ENCODE measurements around the gene CXCL17.
"Not testable (repeated sequence)": the region's sequence is repeated elsewhere in the genome, so short reads cannot be mapped to it uniquely, and the experiment has no call there.

CXCL17 gene

DNA sequence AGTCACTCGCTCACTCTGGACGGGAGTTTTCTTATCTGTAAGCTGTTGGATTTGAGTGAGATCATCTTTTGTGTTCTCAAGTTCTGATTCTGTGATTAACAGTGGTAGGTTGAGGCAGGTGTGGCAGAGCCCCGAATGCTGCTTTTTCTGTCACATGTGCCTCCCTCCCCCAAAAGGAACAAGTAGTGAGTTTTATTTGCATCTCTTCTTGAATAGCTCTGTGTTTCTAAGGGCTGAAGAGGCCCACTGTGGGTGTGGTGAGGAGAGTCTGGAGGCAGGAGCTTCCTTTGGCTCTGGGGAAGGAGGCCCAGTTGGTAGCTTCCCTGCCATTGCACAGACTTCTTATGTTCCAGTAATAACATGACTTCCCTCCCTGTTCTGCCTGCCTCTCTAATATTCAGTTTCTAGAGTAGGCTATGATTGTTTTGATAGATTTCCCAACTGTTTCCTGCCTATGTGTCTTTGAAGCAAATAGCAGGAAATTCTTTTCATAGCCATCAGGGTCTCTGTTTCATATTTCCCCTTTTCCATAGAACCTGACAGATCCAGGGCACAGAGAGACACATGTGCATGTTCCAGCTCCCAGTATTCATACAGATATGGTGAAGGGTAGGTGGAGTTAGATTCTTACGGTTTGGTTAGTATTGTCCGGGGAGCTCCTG lies 23.9 kb upstream of the CXCL17 start:
- DNase-seq (ENCODE audit: low read depth in 2 of 3, low spot score in 2 of 3): no peak

DNA sequence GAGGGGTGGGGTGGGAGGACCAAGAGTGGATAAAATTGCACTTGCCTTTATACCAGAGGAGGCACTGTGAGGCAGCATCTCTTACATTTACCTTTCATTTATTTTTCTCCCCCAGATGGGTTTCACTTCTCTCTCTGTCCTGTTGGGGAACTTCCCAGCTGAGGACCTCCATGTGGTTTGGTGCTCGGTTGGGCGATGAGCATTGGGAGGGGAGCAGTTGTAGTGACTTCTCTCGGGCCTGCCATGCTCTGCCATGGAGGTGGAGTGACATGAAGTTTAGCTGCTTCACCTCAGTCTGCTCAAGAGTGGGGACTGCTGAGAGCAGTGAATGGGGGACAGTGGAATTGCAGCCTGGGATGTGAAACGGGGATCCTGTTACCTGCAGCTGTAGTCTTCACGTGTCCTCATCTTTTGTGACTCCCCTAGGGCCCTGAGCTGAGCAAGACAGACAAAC lies 23.1 kb upstream of the CXCL17 start:
- no peak for DNase-seq (ENCODE audit: low read depth in 2 of 3, low spot score in 2 of 3)

DNA sequence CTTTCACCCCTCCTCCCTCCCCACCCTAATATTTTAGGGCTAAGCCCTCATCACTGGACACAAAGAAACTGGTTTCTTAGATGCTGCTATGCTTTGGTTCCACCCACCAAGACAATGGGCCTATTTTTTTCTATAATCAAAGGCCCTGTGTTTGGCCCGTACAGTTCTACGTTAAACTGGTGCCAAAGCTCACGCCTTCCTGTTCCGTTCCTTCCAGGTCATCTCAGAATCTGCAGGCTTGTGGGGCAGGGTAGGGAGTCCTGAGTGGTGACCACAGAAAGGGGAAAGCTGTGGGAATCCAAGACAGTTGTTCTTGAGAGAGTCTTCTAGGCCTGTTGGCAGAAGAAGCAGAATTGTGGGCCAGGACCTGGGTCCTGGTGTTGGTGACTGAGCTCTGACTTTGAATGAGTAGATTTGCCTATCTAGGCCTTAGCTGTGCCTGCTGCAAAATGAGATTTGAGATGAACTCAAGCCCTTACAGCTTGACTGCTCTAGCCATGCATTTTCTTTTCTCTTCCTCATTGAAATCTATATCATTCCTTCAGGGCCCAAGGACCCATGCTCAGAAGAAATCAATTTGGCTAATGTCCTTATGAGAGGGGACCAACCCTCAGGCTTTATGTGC lies 19.1 kb upstream of the CXCL17 start:
- DNase-seq (ENCODE audit: low read depth in 2 of 3, low spot score in 2 of 3): no peak

DNA sequence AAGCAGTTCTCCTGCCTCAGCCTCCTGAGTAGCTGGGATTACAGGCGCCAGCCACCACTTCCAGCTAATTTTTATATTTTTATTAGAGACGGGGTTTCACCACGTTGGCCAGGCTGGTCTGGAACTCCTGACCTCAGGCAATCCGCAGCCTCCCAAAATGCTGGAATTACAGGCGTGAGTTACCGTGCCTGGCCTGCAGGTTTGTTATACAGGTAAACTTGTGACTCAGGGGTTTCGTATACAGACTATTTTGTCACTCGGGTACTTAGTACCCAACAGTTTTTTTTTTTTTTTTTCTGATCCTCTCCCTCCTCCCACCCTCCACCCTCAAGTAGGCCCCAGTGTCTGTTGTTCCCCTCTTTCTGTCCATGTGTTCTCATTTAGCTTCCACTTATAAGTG lies 18.5 kb upstream of the CXCL17 start:
- not testable (repeated sequence) for DNase-seq (ENCODE audit: low read depth in 2 of 3, low spot score in 2 of 3)

DNA sequence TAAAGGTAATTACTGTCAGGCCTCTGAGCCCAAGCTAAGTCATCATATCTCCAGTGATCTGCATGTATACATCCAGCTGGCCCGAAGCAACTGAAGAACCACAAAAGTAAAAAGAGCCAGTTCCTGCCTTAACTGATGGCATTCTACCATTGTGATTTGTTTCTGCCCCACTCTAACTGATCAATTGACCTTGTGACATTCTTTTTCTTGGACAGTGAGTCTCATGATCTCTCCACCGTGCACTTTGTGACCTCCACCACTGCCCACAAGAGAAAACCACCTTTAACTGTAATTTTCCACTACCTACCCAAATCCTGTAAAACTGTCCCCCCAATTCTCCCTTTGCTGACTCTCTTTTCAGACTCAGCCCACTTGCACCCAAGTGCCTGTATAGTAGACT lies 17.2 kb upstream of the CXCL17 start:
- DNase-seq (ENCODE audit: low read depth in 2 of 3, low spot score in 2 of 3): no peak

DNA sequence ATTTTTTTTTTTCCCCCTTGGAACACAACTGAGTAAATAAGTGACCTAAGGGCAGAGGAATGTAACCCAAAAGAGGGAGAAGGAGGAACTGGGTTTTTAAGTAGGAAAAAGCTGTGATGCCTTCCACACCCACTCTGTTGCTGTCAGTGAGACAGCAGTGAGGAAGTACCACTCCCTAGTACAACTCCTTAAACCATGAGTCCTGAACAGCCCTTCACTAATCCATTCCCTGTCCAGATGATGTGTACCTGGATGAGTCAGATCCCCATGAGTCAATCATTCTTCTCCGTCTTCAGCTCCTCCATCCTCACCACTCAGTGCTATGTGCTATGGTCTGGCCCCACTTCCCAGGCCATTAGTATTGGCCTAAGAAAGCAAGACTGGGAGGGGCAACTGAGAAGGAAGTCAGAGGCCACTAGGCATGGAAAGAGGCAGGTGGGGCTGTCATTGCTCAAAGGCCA lies 12.9 kb upstream of the CXCL17 start:
- no peak for DNase-seq (ENCODE audit: low read depth in 2 of 3, low spot score in 2 of 3)

DNA sequence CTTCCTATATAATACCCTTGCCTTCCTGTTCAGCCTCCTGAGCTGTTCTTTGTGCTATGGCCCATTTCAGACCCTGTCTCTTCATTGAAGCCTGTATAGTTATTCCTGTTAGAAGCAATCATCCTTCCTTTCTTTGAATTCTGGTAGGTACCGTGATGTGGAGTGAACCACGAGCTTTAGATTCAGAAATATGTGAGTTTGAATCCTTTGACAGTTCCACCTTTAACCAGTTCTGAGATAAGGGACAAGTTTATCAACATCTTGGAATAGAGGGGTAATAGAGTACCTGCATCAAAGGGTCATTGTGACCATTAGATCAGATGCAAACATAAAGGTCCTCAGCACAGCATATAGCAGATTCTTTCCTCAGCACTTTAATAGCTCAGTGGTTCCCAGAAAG lies 12.3 kb upstream of the CXCL17 start:
- DNase-seq (ENCODE audit: low read depth in 2 of 3, low spot score in 2 of 3): no peak

DNA sequence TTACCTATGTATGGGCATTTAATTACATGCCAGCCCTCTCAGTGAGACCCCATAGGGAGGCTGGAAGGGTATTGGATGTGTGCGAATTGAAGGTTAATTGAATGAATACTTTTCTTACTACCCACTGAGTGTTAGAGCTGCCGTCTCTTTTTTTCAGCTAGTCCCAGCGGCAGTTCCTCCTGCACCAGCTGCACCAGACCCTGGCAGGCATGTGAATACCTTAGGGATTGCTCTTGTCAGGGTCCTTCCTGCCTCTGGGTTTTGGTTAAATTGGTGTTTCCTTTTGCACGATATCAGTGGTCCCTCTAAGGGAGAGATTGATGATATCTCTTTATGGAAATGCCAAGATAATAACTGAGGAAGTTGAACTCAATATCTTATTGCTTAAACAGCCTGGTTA lies 9.8 kb upstream of the CXCL17 start:
- no peak for DNase-seq (ENCODE audit: low read depth in 2 of 3, low spot score in 2 of 3)

DNA sequence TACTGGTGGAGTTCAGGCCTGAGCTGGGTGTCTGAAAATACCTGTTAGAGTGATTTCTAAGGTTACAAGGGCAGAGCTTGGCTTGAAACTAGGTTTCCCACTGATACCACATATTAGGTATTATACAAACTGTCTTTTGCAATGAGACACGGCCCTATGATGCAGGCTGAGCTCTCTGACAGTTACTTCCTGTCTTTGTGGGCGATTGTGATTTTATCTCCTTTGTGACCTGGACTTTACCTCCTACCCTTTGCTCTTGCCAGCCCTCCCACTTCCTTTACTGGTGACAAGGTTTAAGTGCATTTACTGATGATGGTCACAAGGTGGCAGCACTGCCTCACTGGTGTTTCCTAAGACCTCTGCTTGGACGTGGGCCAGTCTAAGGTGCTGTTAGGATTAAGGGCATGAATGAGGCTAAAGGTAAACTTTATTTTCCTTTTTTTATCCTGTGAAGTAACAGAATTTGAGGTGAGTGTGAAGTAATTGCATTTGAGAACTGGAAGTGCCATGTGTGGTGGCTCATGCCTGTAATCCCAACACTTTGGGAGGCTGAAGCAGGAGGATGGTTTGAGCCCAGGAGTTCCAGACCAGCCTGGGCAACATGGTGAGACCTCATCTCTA lies 7.7 kb upstream of the CXCL17 start:
- peak; percentile 27 to 47 (median 32) for DNase-seq (ENCODE audit: low read depth in 2 of 3, low spot score in 2 of 3)

DNA sequence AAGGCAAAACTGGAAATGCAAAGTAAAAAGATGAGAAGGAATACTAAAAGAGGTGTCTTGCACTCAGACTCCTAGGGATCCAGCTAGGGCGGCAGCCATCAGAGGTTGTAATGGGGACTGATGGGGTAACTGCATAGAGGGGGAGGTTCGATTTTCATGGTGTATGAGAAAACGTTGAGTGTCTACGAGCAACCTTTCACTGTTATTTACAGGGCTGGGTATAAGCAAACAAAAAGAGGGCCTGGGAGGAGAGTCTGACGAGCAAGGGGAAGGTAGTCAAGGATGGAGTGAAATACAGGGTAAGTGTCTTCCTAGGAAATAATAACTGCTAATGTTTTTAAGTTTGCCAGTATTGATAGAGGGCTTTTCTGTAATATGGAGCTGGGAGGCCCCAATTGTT lies 5.6 kb upstream of the CXCL17 start:
- DNase-seq (ENCODE audit: low read depth in 2 of 3, low spot score in 2 of 3): not testable (repeated sequence)

DNA sequence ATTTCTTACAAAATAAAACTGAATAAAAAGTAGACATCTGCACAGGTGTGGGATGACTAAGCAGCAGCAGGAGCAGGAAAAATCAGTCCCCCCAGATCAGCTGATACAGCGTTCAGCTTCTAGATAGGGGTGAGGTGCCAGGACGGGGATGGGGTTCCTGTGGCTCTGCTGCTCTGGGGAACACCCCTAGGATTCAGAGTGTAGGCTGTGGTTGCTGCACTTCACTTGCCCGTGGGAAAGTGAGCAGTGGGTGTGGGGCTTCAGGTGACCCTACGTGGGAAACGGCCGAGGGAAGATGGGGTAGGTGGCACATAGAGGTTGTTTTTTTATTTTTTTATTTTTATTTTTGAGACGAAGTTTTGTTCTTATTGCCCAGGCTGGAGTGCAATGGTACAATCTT lies 3.2 kb upstream of the CXCL17 start:
- no peak for DNase-seq (ENCODE audit: low read depth in 2 of 3, low spot score in 2 of 3)

DNA sequence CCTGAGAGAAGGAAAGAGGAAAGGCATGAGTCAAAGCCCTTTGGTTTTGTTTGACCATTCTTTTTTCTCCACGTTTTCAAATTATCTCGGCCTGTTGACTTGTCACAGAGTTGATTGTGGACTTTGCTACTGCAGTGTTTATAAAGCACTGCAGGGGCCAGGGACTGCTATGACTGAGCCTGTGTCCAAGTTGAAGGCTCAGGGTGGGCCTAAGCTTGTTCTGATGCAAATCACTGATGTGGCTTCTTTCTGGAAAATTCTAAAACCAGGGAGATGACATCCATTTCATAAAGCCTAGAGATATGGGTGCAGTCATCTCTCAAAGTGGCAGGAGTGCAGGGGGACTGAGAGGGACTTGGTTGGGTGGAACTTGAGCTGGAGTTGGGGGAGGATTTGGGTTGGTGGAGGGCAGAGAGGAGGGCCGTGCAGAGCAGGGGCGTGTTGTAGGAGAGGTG lies 1.2 kb upstream of the CXCL17 start:
- no peak for DNase-seq (ENCODE audit: low read depth in 2 of 3, low spot score in 2 of 3)

DNA sequence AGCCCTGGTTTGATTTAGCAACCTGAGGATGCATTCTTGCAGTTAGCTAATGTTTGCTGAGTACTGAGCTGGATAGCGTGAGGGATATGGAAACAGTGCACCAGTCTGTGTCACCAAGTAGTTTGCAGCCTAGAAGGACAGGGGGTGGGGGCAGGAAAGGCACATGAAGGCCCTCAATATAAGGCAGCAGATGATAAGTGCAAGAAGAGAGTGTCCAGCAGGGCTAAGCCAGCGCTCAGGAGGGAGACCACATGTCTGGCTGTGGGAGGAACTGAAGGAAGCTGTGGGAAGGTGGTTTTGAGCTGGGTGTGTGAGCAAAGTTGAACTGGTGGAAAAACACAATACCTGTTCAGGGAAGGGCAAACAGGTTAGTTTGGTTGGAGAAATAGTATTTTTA lies 1.7 kb downstream of the CXCL17 start:
- no peak for DNase-seq (ENCODE audit: low read depth in 2 of 3, low spot score in 2 of 3)

DNA sequence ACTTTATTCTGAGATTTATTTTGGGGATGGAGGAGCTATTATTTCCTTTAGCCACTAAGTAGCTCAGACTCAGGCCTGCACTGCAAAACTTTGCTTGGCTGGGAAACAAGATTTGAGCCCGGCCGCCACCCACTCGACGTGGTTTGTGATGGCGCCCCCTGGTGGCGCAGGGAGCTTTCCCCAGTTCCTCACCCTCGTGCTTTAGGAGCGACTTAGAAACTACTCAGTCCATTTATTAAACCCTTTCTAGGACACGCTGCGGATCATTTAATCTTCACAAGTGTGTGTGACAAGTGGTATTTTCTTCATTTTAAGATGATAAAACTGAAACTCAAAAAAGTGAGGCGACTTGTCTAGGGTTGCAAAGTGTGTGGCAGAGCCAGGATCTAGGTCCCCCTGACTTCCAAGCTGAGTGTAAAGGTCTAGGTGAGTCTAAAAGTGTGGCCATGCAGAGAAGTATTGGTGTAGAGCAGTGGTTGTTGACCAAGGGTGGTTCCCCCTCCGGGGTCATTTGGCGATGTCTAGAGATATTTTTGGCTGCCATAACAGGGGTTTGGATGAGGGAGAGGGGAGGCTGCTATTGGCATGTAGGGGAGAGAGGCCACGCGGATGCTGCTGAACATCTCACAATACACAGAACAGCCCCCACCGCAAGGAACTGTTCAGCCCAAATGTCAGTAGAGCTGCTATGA lies 2.2 kb downstream of the CXCL17 start:
- peak; percentile 51 to 78 (median 77) for DNase-seq (ENCODE audit: low read depth in 2 of 3, low spot score in 2 of 3)

DNA sequence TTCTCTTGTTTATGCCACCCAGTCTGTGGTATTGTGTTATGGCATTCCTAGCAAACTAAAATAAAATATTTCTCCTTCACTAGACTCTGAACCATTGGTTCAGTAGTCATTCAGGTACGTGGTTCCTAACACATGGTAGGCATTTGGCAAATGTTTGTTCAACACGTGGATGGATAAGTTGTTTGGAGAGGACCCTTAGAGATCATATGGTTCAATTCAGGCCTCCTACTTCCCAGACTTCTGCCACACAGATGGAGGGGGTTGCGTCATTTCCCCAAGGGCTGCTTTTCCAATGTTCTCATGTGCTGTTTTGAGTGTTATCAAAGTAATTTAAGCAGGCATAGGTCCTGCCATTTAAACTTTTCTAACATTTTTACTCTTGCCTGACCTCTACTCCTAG lies 6.7 kb downstream of the CXCL17 start:
- DNase-seq (ENCODE audit: low read depth in 2 of 3, low spot score in 2 of 3): no peak

DNA sequence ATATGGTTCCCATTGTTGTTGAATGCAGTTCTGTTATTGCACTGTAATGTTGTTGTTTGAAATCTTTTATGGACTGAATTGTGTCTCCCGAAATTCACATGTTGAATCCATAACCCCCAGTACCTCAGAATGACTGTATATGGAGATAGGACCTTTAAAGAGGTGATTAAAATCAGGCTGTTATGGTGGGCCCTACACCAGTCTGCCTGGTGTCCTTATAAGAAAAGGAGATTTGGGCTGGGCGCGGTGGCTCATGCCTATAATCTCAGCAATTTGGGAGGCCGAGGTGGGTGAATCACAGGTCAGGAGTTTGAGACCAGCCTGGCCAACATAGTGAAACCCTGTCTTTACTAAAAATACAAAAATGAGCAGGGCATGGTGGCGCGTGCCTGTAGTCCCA lies 7.4 kb downstream of the CXCL17 start:
- DNase-seq (ENCODE audit: low read depth in 2 of 3, low spot score in 2 of 3): no peak

DNA sequence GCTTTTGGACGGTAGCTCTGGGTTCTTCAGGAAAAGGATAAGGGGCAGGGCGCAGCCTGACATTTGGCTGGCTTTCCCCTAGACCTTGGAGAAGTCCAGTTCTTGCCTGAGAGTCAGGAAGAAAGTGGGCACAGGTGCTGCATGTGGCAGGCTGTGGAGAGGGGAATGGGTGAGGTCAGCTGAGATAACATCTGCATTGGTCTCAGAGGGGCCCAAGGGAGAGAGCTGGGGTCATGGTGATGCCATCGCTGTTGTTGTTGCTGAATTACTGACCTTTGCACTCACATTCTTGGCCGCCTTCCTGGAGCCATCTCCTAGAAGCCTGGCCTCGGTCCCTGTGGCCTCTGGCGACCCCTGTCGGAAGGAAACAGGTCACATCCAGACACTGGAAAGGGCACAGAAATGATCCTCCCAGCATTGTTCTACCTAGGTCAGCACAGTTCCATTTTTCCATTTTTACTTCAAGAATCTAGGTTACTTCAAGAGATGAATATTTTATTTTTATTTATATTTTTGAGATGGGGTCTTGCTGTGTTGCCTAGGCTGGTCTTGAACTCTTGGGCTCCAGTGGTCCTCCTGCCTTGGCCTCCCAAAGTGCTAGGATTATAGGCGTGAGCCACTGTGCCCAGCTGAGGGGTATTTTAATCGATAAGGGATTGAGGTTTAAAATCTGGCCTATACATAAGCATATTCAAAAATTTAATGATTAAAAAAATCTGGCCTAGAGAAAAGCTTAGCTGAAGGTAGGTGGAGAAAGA lies 9.1 kb downstream of the CXCL17 start:
- DNase-seq (ENCODE audit: low read depth in 2 of 3, low spot score in 2 of 3): no peak

DNA sequence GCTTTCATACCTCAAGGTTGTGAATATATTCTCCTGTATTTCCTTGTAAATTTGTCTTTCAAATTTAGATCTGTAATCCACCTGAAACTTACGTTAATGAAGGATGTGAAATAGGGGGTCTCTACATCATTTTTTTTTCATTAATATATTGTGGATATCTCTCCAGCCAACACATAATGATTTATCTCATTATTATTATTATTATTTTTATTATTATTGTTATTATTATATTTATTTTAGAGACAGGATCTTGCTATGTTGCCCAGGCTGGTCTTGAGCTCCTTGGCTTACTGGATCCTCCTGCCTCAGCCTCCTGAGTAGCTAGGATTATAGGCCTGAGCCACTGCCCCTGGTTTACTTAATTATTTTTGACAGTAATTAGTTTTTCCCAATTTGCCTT lies 11.3 kb downstream of the CXCL17 start:
- no peak for DNase-seq (ENCODE audit: low read depth in 2 of 3, low spot score in 2 of 3)

DNA sequence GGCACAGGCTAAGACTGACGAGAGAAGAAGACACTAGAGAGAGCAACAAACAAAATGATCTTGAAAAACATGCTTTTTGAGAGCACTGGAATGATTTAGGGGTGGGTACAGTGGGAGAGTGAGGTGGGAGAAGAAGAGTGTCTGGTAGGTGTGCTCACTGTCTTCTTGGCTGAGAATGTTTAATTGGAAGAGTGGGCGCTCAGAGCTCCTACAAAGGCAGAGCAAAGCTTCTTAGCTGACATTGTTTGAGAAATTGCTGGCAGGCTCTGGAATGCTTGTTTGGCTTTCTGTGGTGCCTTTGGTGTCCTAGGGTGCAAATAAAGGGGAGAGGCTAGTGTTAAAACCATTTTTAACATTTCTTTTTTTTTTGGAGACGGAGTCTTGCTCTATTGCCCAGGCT lies 14.1 kb downstream of the CXCL17 start:
- no peak for DNase-seq (ENCODE audit: low read depth in 2 of 3, low spot score in 2 of 3)

DNA sequence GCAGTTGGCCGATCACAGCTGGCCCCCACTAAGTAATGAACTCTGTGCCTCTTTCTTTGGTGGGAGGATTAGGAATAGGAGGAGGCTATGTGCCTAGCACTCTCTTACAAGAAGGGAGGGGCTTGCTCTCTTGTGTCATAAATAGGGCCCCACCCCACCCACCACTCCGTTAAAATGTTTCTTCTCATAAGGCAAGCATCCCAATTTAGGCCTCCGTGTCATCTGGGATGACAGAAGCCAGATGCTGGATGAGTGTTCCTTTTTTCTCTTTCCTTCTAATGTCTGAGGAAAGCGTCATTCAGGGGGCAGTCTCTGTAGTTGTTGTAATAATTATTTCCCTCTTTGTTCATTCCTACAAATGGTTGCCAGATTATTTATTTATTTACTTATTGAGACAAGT lies 15.4 kb downstream of the CXCL17 start, which contains the start of gene LIPE:
LIPE (minus strand) TSS at position 76 of the 400 bp plus-strand sequence. CDS start 239 bp downstream, outside the sequence.
- no peak for DNase-seq (ENCODE audit: low read depth in 2 of 3, low spot score in 2 of 3)

DNA sequence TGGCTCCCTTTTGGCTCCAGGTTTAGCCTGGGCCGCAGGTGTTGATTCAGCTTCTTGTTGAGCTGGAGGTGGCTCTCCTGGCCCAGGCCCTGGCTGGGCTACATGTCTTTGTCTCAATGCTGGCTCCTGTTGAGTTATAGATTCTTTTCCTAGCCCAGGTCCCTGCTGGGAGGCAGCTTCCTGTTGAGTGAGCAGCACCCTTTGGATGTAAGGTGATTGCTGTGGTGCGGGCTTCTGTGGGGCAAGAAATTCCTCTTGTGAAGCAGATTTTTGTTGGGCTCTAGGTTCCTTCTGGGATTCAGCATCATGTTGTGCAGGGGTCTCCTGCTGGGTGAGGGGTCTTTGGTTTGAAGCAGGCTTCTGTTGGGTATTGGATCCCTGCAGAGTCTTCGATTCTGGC lies 16.1 kb downstream of the CXCL17 start:
- no peak for DNase-seq (ENCODE audit: low read depth in 2 of 3, low spot score in 2 of 3)

Measured in activated CD8-positive, alpha-beta memory T cell treated with anti-CD3 and anti-CD28 coated beads for 48 hours (primary cell).